HG03575 (cell line): ENCODE results near the gene GOLGA6L9.
"Not testable (repeated sequence)": the region's sequence is repeated elsewhere in the genome, so short reads cannot be mapped to it uniquely, and the experiment has no call there.

ENCODE experiments used
- ATAC-seq: cut with Tn5 transposase; IDR thresholded peaks from one replicate; pipeline ENCODE4 v1.9.1; 2021; ENCODE audit not compliant: unreplicated experiment, insufficient number of reproducible peaks, low FRiP score; ENCODE audit errors: extremely low read depth

Gene GOLGA6L9

DNA sequence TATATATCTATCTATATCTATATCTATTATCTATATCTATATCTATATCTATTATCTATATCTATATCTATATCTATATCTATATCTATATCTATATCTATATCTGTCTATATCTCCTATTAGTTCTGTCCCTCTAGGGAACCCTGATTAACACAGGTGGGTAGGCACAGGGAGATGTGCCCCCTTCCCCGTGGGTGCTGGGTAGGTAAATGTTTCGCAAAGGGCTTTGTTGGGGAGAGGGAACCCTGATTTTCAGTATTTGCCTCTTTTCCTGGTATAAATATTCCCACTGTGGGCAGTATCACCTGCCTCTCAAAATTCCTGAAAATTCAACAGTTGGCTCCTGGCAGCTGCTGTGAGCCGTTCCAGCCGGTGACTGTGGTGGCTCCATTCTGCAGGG, 27.7 kb downstream of the GOLGA6L9 start:
- not testable (repeated sequence) for ATAC-seq

DNA sequence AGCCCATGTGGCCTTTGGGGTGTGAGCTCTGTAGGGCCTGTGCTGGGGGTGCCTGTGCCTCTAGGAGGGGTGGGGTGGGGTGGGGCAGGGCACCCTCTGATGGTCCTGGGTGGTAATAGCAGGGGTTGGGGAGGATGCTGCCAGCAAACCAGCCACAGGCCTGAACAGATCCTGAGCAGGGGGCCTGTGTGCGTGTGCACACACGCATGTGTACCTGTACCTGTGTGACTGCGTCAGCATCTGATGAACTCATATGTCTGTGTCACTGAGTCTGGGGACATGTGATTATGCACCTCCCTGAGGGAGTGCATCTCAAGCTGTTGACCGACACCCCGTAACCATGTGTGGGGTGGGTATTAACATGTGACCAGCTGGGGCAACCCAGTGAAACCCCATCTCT, 36.0 kb downstream of the GOLGA6L9 start:
- not testable (repeated sequence) for ATAC-seq

DNA sequence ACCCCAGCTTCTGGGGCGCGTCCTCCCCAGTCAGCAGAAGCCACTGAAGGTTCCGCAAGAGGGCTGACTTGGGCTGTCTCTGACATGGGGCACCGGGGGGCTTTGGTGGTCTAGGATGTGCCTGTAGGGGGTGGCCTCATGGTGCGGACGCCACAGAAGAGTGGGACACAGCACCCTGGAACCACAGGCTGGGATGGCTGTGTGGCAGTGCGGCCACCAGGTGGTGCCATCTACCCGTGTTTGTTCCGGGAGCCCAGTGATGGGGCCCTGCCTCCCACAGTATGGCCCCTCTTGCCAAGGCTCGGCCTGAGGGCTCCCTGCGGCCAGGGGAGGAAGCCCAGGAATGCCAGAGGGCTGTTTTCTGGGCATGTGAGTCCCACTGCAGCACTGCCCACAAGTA, 38.6 kb downstream of the GOLGA6L9 start:
- ATAC-seq = peak; percentile 71

DNA sequence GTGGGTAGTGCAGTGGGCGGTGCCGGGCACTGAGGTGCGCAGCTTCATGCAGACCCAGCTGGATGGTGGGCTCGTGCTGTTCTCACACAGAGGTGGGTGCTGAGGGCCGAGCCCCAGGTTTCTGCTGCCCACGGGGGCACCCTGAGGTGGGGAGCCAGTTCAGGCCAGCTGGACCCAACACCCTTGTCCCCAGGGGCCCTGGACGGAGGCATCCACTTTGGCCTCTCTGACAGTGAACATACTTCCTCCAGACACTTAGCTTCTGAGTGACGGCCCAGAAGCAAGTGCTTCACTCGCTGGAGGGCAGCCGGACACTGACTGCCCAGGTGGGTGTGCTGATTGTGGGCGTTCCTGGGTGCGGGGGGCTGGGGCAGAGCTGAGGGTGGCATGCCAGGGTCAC, 39.8 kb downstream of the GOLGA6L9 start:
- not testable (repeated sequence) for ATAC-seq

DNA sequence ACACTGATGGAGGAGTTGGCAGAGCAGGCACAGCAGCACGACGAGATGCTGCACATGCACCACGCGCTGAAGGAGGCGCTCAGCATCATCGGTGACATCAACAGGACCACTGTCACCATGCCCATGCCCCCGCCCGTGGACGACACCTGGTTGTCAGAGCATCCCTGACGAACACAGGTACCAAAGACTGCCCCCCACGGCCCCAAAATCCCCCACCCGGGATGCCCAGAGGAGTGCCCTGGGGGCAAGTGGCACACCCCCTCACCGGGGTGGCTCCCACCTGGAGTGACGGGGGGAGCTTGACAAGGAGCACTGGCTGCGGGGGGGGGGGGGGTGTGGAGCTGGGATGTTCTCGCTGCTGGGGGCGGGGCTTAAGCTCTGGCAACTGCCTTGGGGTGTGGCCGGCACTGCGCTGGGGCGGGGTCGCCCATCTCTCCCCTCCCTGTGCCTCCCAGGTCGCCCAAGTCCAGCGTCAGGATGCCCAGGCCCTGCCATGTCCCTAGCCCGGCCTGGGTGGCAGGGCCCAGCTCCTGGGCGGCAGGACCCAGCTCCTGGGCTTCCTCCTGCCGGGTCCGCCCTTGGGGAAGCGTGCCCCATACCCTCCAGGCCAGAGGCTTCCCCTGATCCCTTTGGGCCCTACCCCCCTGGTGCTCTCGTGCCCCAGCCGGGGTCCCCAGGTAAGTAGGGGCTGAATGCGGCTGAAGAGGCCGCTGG, 42.8 kb downstream of the GOLGA6L9 start:
- not testable (repeated sequence) for ATAC-seq

DNA sequence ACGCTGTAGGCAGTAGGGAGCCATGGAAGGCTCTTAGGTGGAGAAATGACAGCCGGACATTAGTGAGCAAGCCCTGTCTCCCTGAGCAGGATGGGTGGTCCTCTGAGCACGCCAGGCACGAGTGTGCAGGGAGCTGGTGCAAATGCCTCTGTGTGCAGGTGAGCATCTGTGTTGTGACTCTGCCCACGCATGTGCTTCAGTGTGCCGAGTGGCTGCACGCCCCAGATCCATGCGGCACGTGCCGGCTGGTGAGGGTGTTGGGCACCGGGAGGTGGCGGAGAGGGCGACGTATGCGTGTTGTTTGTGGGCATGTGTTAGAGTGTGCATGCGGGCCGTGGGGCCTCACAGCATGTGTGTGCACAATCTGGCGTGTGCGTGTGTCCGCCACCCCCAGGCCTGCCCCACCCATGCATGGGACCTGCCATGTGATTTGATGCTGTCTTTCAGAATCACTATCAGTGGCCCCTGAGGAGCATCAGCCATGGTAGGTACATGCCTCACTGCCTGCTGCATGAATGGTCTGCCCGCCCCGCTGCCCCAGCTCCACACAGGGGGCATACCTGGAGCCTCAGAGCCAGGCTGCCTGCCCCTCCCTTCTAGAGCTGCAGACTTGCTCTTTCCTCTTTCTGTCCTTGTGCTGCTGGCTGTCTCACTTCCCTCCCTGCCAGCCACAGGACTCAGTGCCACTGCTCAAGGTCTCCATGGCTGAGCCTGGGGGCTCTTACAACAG, 45.1 kb downstream of the GOLGA6L9 start:
- not testable (repeated sequence) for ATAC-seq

DNA sequence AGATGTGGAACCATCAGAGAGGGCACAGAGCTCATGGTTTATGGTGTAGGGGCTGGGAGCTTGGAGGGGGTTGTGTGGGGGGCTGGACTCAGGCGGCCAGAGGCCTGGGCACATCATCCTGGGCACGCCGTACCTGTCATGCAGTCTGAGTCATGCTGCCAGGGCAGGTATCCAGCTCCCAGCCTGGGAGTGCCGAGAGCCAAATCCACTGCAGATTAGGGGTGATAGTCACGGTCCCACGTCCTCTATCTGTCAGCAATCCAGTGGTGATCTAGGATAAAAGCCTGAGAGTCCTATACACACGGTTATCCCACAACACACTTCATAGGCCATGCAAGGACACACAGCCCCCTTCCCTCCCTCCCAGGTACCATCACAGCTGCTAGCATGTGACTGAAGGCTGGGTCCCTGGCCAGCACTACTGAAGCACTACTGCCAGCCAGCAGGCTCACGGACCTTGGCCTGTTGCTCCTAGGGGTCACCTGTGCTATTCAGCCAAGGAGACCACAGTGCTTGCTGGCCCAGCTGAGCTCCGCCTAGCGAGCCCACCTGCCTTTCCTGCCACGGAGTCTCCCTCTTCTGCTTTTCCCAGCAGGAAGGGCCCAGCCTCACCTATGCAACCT, 45.8 kb downstream of the GOLGA6L9 start:
- not testable (repeated sequence) for ATAC-seq

DNA sequence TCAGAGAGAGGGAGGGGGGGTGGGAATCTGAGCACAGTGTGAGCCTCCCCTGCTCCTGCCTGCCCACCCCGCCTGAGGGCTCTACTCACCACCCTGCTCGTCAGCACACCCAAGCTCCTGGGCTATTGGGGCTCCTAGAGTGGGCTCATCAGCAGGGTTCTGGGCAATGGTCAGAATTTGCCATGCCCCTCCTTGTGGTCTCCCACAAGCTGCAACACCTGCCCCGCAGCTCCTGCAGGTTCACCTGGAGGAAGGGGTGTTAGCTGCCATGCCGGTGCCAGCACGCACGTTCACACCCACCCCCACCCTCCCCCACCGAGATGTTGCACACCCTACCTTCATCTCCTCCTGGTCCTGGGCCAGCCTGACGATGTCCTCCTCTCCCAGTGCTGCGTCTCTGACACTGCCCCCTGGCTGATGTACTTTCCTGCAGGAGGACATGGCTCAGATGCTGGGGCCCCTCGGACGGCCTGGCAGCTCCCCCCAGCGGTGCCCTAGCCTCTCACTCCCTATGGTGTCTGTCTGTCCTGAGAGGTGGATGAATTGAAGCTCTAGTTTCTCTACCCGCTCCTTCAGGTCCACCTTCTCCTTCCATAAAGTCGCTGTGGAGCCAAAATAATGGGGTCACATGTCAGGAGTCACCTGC, 47.2 kb downstream of the GOLGA6L9 start:
- not testable (repeated sequence) for ATAC-seq

DNA sequence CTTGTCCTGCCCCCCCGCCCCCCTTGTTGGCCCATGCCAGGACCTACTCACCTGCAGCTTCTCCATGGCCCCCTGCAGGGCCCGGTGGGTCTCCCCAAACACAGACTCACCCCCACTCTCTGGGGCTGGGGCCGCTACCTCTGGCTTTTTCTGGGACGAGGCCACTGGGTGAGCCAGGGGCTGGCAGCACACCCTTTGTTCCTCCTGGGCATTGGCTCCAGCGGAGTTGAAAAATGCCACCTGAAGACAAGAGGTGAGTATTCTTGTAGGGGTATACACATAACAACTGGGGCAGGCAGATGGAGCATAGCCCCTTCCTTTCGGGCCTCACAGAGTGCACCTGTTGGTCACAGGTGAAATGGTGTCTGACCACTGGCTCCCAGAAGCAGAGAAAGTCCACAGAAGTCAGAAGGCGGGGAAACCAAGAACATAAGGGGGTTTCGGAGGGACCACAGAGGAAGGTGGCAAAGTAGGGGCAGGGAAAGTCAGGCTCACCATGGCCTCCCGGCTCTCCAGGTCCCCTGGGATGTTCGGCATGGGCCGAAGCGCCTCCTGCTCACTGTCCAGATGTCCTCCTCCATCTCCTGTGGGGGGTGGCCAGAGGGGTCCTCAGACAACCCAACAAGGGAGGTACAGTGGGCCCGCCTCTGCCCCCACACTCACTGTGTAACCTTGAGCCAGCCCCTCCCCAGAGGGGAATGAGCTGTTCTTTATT, 47.9 kb downstream of the GOLGA6L9 start:
- ATAC-seq = not testable (repeated sequence)
